ENCODE measurements around the gene NEB. TPM values are rescaled to one million over a fixed set of nuclear protein-coding genes. Genes with fewer than 3 reads are reported as not detected.

Gene NEB
- polyA plus RNA-seq, 1 experiment: 0.01 TPM

GRCh38 chr2:151506170-151506569 is 228.1 kb downstream of the NEB start:
- H3K4me3 ChIP-seq (ENCODE audit: low read depth, low read length): no peak overlapping the region
- ChIA-PET POLR2A (no interaction called here), CTCF (no interaction called here)
- TF ChIP-seq, protein P1, sequence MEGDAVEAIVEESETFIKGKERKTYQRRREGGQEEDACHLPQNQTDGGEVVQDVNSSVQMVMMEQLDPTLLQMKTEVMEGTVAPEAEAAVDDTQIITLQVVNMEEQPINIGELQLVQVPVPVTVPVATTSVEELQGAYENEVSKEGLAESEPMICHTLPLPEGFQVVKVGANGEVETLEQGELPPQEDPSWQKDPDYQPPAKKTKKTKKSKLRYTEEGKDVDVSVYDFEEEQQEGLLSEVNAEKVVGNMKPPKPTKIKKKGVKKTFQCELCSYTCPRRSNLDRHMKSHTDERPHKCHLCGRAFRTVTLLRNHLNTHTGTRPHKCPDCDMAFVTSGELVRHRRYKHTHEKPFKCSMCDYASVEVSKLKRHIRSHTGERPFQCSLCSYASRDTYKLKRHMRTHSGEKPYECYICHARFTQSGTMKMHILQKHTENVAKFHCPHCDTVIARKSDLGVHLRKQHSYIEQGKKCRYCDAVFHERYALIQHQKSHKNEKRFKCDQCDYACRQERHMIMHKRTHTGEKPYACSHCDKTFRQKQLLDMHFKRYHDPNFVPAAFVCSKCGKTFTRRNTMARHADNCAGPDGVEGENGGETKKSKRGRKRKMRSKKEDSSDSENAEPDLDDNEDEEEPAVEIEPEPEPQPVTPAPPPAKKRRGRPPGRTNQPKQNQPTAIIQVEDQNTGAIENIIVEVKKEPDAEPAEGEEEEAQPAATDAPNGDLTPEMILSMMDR (IDR thresholded peaks at IDR 0.05; ENCODE audit: insufficient read depth, low read depth, low read length): no peak
- DNase-seq (ENCODE audit: low read depth): no peak
- H3K36me3 ChIP-seq (ENCODE audit: control insufficient read depth, insufficient read depth, low read length): no peaks in the 10 kb centered on the region
- no peaks in the 10 kb centered on the region for H3K27me3 ChIP-seq (ENCODE audit: control insufficient read depth, insufficient read depth, low read length)

GRCh38 chr2:151498178-151498577 is 236.1 kb downstream of the NEB start:
- Histone ChIP-seq H3K27me3 (ENCODE audit: control insufficient read depth, insufficient read depth, low read length) (no peaks in the 10 kb centered on the region), H3K36me3 (ENCODE audit: control insufficient read depth, insufficient read depth, low read length) (no peaks in the 10 kb centered on the region), H3K4me3 (ENCODE audit: low read depth, low read length) (no peak overlapping the region)
- ChIA-PET POLR2A (no interaction called here), CTCF (no interaction called here)
- TF ChIP-seq, protein P1 (IDR thresholded peaks at IDR 0.05; ENCODE audit: insufficient read depth, low read depth, low read length): no peak
- no peak for DNase-seq (ENCODE audit: low read depth)

GRCh38 chr2:151491496-151491895 is 242.8 kb downstream of the NEB start:
- TF ChIP-seq, protein P1 (IDR thresholded peaks at IDR 0.05; ENCODE audit: insufficient read depth, low read depth, low read length): no peak
- H3K36me3 ChIP-seq (ENCODE audit: control insufficient read depth, insufficient read depth, low read length): no peaks in the 10 kb centered on the region
- no peak overlapping the region for H3K4me3 ChIP-seq (ENCODE audit: low read depth, low read length)
- DNase-seq (ENCODE audit: low read depth): no peak
- CTCF ChIA-PET: no interaction called here
- POLR2A ChIA-PET: no interaction called here
- no peaks in the 10 kb centered on the region for H3K27me3 ChIP-seq (ENCODE audit: control insufficient read depth, insufficient read depth, low read length)

GRCh38 chr2:151490276-151490675 is 244.0 kb downstream of the NEB start:
- no peaks in the 10 kb centered on the region for H3K36me3 ChIP-seq (ENCODE audit: control insufficient read depth, insufficient read depth, low read length)
- no peak overlapping the region for H3K4me3 ChIP-seq (ENCODE audit: low read depth, low read length)
- CTCF ChIA-PET: interaction anchor here (1.0 kb wide), 1 partner anchor 536 kb away, joined by 3 read pairs; no protein-coding TSS in a partner anchor
- TF ChIP-seq, protein P1 (IDR thresholded peaks at IDR 0.05; ENCODE audit: insufficient read depth, low read depth, low read length): no peak
- no peaks in the 10 kb centered on the region for H3K27me3 ChIP-seq (ENCODE audit: control insufficient read depth, insufficient read depth, low read length)
- DNase-seq (ENCODE audit: low read depth): no peak
- POLR2A ChIA-PET: no interaction called here

- TF ChIP-seq, protein P1 (IDR thresholded peaks at IDR 0.05; ENCODE audit: insufficient read depth, low read depth, low read length): no peak
- no peaks in the 10 kb centered on the region for H3K27me3 ChIP-seq (ENCODE audit: control insufficient read depth, insufficient read depth, low read length)
- peaks cover 4% of the 10 kb centered on the region for H3K36me3 ChIP-seq (ENCODE audit: control insufficient read depth, insufficient read depth, low read length)
- no peak overlapping the region for H3K4me3 ChIP-seq (ENCODE audit: low read depth, low read length)
- ChIA-PET POLR2A (no interaction called here), CTCF (interaction anchor here (1.0 kb wide), 1 partner anchor 15 kb away, joined by 3 read pairs; no protein-coding TSS in a partner anchor)
- DNase-seq (ENCODE audit: low read depth): no peak
These were observed 248.2 kb downstream of the NEB start for GRCh38 chr2:151486053-151486452.
